Smooth muscle cell (in vitro differentiated cells): ENCODE results near the gene ASB1. TPM values are rescaled to one million over a fixed set of nuclear protein-coding genes. Genes with fewer than 3 reads are reported as not detected.

Experiments used
- DNase-seq: peaks from one replicate; lab custom pipeline; 2025; ENCODE audit not compliant: unreplicated experiment; lab: John Stamatoyannopoulos, UW
- H2AFZ ChIP-seq: fragments of 200-600 bp; sonication (generic); 2 replicates; pipeline ENCODE4 v1.6.0; 2016; ENCODE audit warnings: antibody characterized with exemption, low read depth, mild to moderate bottlenecking
- H3F3A ChIP-seq: fragments of 200-600 bp; sonication (generic); 2 replicates; pipeline ENCODE4 v1.6.0; 2017; ENCODE audit warnings: antibody characterized with exemption, low read depth
- H3K27ac ChIP-seq: fragments of 200-600 bp; sonication (generic); 2 replicates; pipeline ENCODE4 v1.5.1; 2016; ENCODE audit warnings: low read depth, mild to moderate bottlenecking
- H3K27me3 ChIP-seq: fragments of 200-600 bp; sonication (generic); 2 replicates; pipeline ENCODE4 v1.6.1; 2016; ENCODE audit warnings: low read depth, mild to moderate bottlenecking
- H3K36me3 ChIP-seq: fragments of 200-600 bp; sonication (generic); 2 replicates; pipeline ENCODE4 v1.5.1; 2016; ENCODE audit warnings: low read depth
- H3K4me1 ChIP-seq: fragments of 200-600 bp; sonication (generic); 2 replicates; pipeline ENCODE4 v1.5.1; 2016; ENCODE audit warnings: low read depth
- H3K4me2 ChIP-seq: fragments of 200-600 bp; sonication (generic); 2 replicates; pipeline ENCODE4 v1.6.0; 2016; ENCODE audit warnings: mild to moderate bottlenecking
- H3K4me3 ChIP-seq: fragments of 200-600 bp; sonication (generic); 2 replicates; pipeline ENCODE4 v1.5.1; 2016; ENCODE audit warnings: mild to moderate bottlenecking
- H3K79me2 ChIP-seq: fragments of 200-600 bp; sonication (generic); 2 replicates; pipeline ENCODE4 v1.6.0; 2016; ENCODE audit warnings: low read depth, mild to moderate bottlenecking
- H3K9ac ChIP-seq: fragments of 200-600 bp; sonication (generic); 2 replicates; pipeline ENCODE4 v1.6.0; 2016; ENCODE audit warnings: low read depth
- H3K9me3 ChIP-seq: fragments of 200-600 bp; sonication (generic); replicated peaks from 2 replicates; pipeline ENCODE4 v1.5.1; 2016; ENCODE audit warnings: low read depth
- H4K20me1 ChIP-seq: fragments of 200-600 bp; sonication (generic); 2 replicates; pipeline ENCODE4 v1.6.0; 2016; ENCODE audit warnings: low read depth
- WGBS: methylation state at CpG from one replicate; pipeline ENCODE4 v1.1.7; 2016; ENCODE audit warnings: low lambda C conversion rate; 5-methylcytosine and 5-hydroxymethylcytosine counted together
- polyA plus RNA-seq: library from polyadenylated mRNA; unstranded; fragments of >200 nt; fragmentation: Nextera tagmentation; extraction: Ambion mirVana; gene quantifications from 2 replicates; pipeline ENCODE4 v1.2.1, GENCODE V29; 2016
- total RNA-seq: library from RNA; depleted of rRNA; stranded (reverse); fragments of >200 nt; gene quantifications from 2 replicates; pipeline ENCODE4 v1.2.3, GENCODE V29; 2014
- TF ChIP-seq, protein P1 (sequence below): fragments of 200-600 bp; sonication (generic); IDR thresholded peaks from 2 replicates; pipeline ENCODE4 v1.5.1; 2017; ENCODE audit warnings: borderline replicate concordance, mild to moderate bottlenecking, antibody characterized with exemption; ENCODE audit not compliant: insufficient read depth, poor library complexity, severe bottlenecking

ASB1 gene
- total and polyA plus RNA-seq, 2 experiments from 2014 or later = 24.8 to 27.3 TPM

GRCh38 chr2:238412067-238412767 is 14.5 kb upstream of the ASB1 start:
- Histone ChIP-seq H3K27me3 (no peaks in the 10 kb centered on the region), H3K4me3 (no peak overlapping the region), H4K20me1 (no peaks in the 10 kb centered on the region), H3F3A (no peaks in the 10 kb centered on the region), H3K4me2 (no peak overlapping the region), H3K79me2 (no peaks in the 10 kb centered on the region), H3K36me3 (no peaks in the 10 kb centered on the region), H3K27ac (no peak overlapping the region), H3K9me3 (no peaks in the 10 kb centered on the region), H2AFZ (no peak overlapping the region), H3K9ac (no peak overlapping the region), H3K4me1 (no peaks in the 10 kb centered on the region)
- WGBS = 92% methylated on average over 12 of the region's 12 CpGs
- no peak for DNase-seq
- TF ChIP-seq, protein P1, sequence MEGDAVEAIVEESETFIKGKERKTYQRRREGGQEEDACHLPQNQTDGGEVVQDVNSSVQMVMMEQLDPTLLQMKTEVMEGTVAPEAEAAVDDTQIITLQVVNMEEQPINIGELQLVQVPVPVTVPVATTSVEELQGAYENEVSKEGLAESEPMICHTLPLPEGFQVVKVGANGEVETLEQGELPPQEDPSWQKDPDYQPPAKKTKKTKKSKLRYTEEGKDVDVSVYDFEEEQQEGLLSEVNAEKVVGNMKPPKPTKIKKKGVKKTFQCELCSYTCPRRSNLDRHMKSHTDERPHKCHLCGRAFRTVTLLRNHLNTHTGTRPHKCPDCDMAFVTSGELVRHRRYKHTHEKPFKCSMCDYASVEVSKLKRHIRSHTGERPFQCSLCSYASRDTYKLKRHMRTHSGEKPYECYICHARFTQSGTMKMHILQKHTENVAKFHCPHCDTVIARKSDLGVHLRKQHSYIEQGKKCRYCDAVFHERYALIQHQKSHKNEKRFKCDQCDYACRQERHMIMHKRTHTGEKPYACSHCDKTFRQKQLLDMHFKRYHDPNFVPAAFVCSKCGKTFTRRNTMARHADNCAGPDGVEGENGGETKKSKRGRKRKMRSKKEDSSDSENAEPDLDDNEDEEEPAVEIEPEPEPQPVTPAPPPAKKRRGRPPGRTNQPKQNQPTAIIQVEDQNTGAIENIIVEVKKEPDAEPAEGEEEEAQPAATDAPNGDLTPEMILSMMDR = no peak

DNA sequence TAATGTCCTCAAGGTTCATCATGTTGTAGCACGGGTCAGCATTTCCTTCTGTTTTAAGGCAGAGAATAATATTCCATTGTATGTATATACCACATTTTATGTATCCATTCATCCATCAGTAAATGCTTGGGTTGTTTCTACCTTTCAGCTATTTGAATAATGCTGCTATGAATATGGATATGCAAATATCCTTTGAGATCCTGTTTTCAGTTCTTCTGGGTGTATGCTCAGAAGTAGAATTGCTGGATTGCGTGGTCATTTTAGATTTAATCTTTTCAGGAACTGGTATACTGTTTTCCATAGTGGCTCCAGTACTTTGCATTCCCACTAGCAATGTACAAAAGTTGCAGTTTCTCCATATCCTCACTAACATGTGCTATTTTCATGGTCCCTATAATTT is 13.4 kb upstream of the ASB1 start:
- no peak overlapping the region for H3K4me2 ChIP-seq
- no peaks in the 10 kb centered on the region for H3K4me1 ChIP-seq
- no peaks in the 10 kb centered on the region for H3K9me3 ChIP-seq
- no peak overlapping the region for H3K4me3 ChIP-seq
- no peaks in the 10 kb centered on the region for H3K36me3 ChIP-seq
- TF ChIP-seq, protein P1 = no peak
- H3K27me3 ChIP-seq = no peaks in the 10 kb centered on the region
- H3K79me2 ChIP-seq = no peaks in the 10 kb centered on the region
- H3K27ac ChIP-seq = no peak overlapping the region
- WGBS = 94% methylated on average over 2 of the region's 2 CpGs
- no peak for DNase-seq
- H2AFZ ChIP-seq = no peak overlapping the region
- H4K20me1 ChIP-seq = no peaks in the 10 kb centered on the region
- H3F3A ChIP-seq = no peaks in the 10 kb centered on the region
- H3K9ac ChIP-seq = no peak overlapping the region

- H3K79me2 ChIP-seq = no peaks in the 10 kb centered on the region
- H3K4me2 ChIP-seq = no peak overlapping the region
- no peak for DNase-seq
- H3K27ac ChIP-seq = no peak overlapping the region
- no peak overlapping the region for H2AFZ ChIP-seq
- no peak overlapping the region for H3K9ac ChIP-seq
- H3K4me1 ChIP-seq = peaks cover 1% of the 10 kb centered on the region
- no peaks in the 10 kb centered on the region for H3K9me3 ChIP-seq
- H3K4me3 ChIP-seq = no peak overlapping the region
- no peaks in the 10 kb centered on the region for H3K27me3 ChIP-seq
- 62% methylated on average over 12 of the region's 12 CpGs for WGBS
- H3F3A ChIP-seq = no peaks in the 10 kb centered on the region
- no peaks in the 10 kb centered on the region for H3K36me3 ChIP-seq
- TF ChIP-seq, protein P1 = no peak
- no peaks in the 10 kb centered on the region for H4K20me1 ChIP-seq
These were observed 11.5 kb upstream of the ASB1 start for GRCh38 chr2:238415036-238415764.
